Adipose tissue (tissue), 3 donors: Measurements from ENCODE around the gene NID1. TPM values are rescaled to one million over a fixed set of nuclear protein-coding genes. Genes with fewer than 3 reads are reported as not detected.
"Not testable (repeated sequence)": the region's sequence is repeated elsewhere in the genome, so short reads cannot be mapped to it uniquely, and the experiment has no call there.

Experiments
- H3K27ac ChIP-seq: one replicate; pipeline ENCODE4 v1.5.1; 2013; ENCODE audit warnings: low read depth, low read length
- WGBS, 3 donors: extraction: QIAGEN DNeasy Blood & Tissue Kit; methylation state at CpG; one replicate each; pipeline ENCODE4 v1.1.7; 2013; 5-methylcytosine and 5-hydroxymethylcytosine counted together
- polyA plus RNA-seq, 3 donors: library from polyadenylated mRNA; stranded (reverse); fragments of 200-250 nt; gene quantifications; one replicate each; pipeline ENCODE4 v1.2.3, GENCODE V29; 2013
- donor health status: healthy with polysubstance abuse.
- donor health status: Bipolar disorder and iron deficiency.
- donor health status: healthy.

Gene NID1
- polyA plus RNA-seq, 3 donors: 25.8 to 143 (median 66.6) TPM

DNA sequence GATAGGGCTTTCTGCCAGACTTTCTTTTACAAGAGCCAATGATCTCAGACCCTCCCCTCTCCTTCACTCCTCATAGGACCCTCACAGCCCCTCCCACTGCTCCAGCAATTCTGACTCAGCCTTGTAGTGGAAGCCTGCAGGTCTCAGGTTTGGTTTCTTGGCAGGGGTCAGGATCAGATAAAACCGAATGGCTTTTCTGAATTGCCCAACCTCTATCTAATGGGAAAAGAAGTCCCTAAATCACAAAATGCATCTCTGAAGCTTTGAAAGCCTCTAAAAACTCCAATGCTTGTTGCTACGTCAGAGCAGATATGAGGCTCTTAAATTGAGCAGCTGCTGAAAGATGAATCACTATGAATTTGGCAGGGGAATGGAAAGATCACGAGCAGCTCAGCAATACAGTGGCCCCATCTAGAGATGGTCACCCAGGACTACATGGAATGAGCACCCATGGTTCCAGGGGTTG lies 74.5 kb downstream of the NID1 start:
- H3K27ac ChIP-seq: no peak overlapping the region
- WGBS, 3 donors: 67 to 86% (median 76%) methylated on average over 3 of the region's 3 CpGs

DNA sequence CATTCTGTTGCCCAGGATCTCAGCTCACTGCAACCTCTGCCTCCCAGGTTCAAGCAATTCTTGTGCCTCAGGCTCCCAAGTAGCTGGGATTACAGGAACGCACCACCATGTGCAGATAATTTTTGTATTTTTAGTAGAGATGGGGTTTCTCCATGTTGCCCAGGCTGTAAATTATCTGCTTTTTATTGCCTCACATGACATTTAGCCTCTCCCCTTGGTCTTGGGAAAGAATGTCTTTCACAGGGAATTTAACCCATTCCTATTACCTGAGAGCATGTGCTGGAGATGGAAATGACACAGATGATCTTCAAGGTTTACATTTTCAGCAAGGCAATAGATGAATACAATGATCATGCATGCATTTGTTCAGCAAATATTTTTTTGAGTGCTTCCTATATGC lies 75.8 kb downstream of the NID1 start:
- WGBS, 3 donors: 92 to 96% (median 93%) methylated on average over 1 of the region's 1 CpG
- no peak overlapping the region for H3K27ac ChIP-seq

GRCh38 chr1:235986869-235987268 lies 78.0 kb downstream of the NID1 start:
- WGBS, 3 donors: 48 to 68% (median 58%) methylated on average over 3 of the region's 3 CpGs
- no peak overlapping the region for H3K27ac ChIP-seq

DNA sequence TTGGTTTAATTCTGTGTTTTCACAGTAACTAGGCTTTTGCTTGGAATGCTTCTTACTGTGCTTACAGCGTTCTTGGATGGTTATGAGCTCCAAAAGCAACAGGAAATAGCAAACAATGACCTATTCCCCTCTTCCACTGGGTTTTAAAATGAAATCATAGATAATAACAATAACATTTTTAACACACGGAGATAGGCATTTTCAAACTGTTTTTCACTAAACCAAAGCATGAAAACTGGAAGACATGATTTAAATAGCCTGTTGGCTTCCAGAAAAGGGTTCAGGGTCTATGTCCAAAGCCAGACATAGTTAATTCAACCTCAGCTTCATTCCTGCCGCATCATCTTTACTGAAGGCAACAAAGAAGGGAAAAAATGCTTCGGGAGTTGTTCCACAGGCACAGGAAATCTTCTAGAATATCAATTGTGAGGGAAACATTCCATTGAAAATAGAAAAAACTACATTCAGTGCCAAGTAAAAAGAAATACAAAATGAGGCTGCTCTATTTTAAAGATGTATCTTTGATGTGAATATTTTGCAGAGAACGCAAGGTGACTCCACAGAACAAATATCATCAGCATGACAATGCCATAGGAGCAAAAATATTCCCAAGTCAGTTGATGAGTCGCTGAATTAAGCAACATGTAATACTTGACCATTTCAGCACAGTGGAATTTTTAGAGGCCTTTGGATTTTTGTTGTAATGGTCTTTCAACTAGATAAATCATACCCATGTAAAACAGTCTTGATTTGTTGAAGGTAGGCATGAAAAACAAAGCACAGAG lies 80.7 kb downstream of the NID1 start:
- 50 to 77% (median 55%) methylated on average over 6 of the region's 6 CpGs for WGBS, 3 donors
- no peak overlapping the region for H3K27ac ChIP-seq

GRCh38 chr1:235980976-235981375 lies 83.9 kb downstream of the NID1 start:
- 53 to 87% (median 58%) methylated on average over 3 of the region's 3 CpGs for WGBS, 3 donors
- H3K27ac ChIP-seq: no peak overlapping the region

DNA sequence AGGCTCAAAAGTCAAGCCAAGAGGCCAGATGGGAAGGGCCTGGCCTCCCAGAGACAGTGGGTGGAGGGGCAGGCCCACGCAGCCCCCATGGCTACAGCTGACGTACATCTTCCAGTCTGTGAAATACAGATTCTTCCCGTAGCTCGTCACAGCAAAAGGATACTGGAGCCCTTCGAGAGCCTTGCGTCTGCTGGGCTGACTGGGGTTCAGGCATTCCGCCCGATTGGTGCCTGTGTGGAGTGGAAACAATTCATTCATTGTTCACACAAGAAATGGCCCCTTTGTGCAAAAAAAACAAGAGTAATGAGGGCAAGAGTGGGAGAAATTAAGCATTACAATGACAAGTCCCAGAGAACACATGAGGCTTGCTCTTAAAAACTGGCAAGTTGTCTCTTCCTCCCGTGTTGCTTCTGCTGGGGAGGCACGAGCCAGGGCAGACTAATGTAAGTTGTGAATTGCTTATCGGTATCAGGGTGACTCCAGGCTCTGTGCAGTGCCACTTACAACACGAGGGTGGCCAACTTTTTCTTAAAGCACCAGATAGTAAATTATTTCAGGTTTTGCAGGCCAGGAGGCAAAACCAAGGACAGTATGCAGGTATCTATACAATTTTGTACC lies 85.1 kb downstream of the NID1 start:
- no peak overlapping the region for H3K27ac ChIP-seq

GRCh38 chr1:235979176-235979575 lies 85.7 kb downstream of the NID1 start:
- H3K27ac ChIP-seq: no peak overlapping the region
- 75 to 85% (median 75%) methylated on average over 4 of the region's 4 CpGs for WGBS, 3 donors

More for the DNA sequence above, 85.1 kb downstream of the NID1 start:
- WGBS, 3 donors: 66 to 92% (median 84%) methylated on average over 12 of the region's 12 CpGs

DNA sequence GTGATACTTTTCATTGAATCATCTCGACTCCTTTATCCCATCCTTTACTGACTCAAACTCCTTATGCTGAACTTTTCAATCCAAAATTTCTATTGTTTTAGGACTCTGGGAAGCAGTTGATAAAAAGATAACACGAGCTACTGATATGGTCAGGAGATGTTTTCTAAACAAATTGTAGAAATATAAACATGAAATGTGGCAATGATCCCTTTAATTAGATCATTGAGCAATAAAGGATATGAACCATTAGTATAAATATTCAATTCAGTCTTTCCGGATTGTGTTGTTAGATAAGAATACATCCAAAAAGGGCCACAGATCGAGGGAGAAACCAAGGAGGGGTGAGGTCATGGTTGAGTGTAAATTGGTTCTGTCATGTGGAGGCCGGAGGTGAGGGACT lies 88.4 kb downstream of the NID1 start:
- no peak overlapping the region for H3K27ac ChIP-seq

DNA sequence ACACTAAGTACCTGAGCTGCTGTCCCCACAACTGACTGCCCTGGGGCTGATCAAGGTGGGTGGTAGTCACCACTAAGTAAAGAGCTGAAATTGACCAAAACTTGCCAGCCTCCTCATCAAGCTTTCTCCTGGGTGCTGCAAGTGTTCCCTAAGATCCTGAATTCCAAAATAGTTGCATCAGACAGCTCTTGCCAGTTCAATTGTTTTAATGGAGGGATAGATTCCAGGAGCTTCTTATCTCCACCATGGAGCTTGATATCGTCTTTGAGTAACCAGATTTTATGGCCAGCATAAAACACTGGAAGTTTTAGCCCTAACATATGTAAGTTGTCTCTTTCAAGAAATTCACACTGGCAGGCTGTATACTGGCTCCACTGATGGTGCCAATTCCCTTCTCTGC lies 90.3 kb downstream of the NID1 start:
- H3K27ac ChIP-seq: no peak overlapping the region
- 53 to 76% (median 65%) methylated on average over 1 of the region's 1 CpG for WGBS, 3 donors

More for the DNA sequence above, 88.4 kb downstream of the NID1 start:
- WGBS, 3 donors: 85 to 89% (median 87%) methylated on average over 5 of the region's 5 CpGs

- 82 to 89% (median 87%) methylated on average over 3 of the region's 3 CpGs for WGBS, 3 donors
- peak overlapping the region; percentile 63 for H3K27ac ChIP-seq
Measured at GRCh38 chr1:235972691-235973090, 92.2 kb downstream of the NID1 start.

GRCh38 chr1:235972311-235972689 lies 92.6 kb downstream of the NID1 start:
- H3K27ac ChIP-seq: peak overlapping the region; percentile 63

GRCh38 chr1:235971571-235972310 lies 93.1 kb downstream of the NID1 start:
- WGBS, 3 donors: 2 to 7% (median 3%) methylated on average over 29 of the region's 29 CpGs
- H3K27ac ChIP-seq: peak overlapping the region; percentile 63

More at GRCh38 chr1:235972311-235972689, 92.6 kb downstream of the NID1 start:
- 18 to 58% (median 21%) methylated on average over 5 of the region's 5 CpGs for WGBS, 3 donors

DNA sequence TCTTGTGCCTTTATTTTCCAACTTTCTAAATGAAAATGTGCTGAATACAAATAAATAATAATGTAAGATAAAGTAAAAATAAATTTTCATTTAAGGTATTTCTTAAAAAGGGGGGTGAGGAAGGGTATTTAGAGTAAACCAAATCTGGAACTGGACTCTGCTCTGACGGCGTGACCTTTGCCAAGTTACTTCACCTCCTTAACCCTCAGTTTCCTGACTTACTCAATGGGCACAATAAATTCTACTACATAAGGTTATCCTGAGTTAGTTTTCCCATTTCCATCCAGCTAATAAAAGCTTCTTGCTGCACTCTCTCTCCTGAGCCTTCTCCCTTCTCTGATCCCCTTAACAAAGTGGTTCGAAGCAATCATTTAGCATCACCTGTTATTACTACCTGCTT lies 93.9 kb downstream of the NID1 start:
- no peak overlapping the region for H3K27ac ChIP-seq
- WGBS, 3 donors: 29 to 59% (median 42%) methylated on average over 3 of the region's 3 CpGs

DNA sequence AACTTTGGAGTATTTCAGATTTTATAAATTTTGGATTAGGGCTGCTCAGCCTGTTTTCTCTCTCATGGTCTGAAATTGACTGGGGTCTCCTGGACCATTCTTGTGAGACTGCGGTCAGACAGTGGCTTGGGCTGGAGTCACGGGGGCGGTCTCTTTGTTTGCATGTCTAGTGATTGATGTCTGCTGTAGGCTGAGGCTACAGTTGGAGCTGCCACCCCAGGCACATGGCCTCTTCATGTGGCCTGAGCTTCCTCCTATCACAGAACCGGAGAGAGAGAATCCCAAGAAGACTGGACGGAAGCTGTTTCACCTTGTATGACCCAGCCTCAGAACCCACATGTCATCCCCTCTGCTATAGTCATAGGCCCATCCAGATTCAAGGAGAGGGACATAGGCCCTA lies 96.1 kb downstream of the NID1 start:
- WGBS, 3 donors: 55 to 91% (median 76%) methylated on average over 5 of the region's 5 CpGs
- no peak overlapping the region for H3K27ac ChIP-seq

DNA sequence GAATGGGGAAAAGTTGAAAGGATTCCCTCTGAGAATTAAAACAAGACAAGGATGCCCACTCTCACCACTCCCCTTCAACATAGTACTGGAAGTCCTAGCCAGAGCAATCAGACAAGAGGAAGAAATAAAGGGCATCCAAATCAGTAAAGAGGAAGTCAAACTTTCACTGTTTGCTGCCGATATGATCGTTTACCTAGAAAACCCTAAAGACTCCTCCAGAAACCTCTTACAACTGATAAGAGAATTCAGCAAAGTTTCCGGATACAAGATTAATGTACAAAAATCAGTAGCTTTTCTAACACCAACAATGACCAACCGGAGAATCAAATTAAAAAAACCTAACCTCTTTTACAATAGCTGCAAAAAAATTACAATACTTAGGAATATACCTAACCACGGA lies 98.8 kb downstream of the NID1 start:
- H3K27ac ChIP-seq: not testable (repeated sequence)
- 49 to 79% (median 63%) methylated on average over 5 of the region's 5 CpGs for WGBS, 3 donors

DNA sequence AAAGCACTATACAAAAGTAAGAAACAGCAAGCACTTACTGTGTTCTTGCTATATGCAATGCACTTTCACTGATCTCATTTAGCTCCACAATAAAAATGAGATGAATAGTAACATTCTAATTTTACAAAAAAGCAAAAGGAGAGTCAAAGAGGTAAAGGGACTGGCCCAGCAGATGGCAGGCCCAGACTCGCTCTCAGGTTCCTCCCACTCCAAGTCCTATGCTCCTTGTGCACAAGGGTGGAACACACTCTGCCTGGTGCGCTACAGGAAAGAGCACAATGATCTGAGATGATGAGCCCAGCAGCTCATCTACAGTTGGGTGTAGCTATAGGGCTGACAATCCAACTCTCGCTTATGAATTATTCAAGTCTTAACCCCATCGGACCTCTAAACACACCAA lies 104.1 kb downstream of the NID1 start:
- H3K27ac ChIP-seq: no peak overlapping the region
- WGBS, 3 donors: 90 to 97% (median 94%) methylated on average over 4 of the region's 4 CpGs

GRCh38 chr1:235958021-235958420 lies 106.9 kb downstream of the NID1 start:
- WGBS, 3 donors: 88 to 95% (median 94%) methylated on average over 12 of the region's 12 CpGs
- H3K27ac ChIP-seq: no peak overlapping the region

DNA sequence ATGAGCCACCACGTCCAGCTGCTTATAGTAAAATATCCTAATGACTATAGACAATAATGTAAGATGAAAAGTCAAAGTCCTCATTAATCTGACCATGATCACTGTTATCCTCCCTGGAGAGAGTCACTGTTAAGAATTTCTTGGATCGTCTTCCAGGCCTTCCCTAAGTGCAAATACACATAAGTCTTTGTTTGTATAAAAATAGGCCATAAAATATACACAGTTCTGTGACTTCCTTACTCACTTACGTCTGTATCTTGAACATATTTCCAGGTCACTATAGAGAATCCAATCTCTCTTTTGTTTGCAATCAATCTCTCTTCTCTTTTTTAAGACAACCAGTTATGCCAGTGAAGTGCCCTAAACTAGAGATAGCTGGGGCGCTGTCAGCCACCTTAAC lies 109.1 kb downstream of the NID1 start:
- WGBS, 3 donors: 59 to 76% (median 66%) methylated on average over 4 of the region's 4 CpGs
- no peak overlapping the region for H3K27ac ChIP-seq
